Stimulated activated CD4-positive, alpha-beta T cell treated with anti-CD3 and anti-CD28 coated beads, Interleukin-4, amount 100 ng/mL, for 48 hours (primary cell): ENCODE measurements around the gene REEP5.
"Not testable (repeated sequence)": the region's sequence is repeated elsewhere in the genome, so short reads cannot be mapped to it uniquely, and the experiment has no call there.

ENCODE experiments used
- DNase-seq, 2 donors: peaks; one replicate each; pipeline ENCODE4 v3.0.0-alpha.2; 2020; ENCODE audit warnings: low read depth in 2 of 2

The REEP5 gene

DNA sequence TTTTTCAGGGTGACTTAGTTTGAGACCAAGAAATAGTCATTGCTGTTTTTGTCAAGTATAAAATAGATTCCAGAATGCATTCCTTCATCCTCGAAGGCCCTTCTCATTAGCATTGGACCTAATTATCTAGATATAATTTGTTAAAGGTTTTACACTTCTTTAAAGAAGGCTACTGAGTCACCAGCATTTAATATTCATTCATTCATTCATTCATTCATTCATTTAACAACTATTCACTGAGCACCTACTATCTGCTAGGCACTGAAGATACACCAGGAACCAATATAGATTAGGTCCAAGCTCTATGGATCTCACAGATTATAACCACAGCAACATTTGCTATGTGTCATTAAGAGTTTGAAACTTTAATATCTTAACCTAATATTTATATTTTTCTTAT is 11.1 kb upstream of the REEP5 start:
- no peak for DNase-seq

DNA sequence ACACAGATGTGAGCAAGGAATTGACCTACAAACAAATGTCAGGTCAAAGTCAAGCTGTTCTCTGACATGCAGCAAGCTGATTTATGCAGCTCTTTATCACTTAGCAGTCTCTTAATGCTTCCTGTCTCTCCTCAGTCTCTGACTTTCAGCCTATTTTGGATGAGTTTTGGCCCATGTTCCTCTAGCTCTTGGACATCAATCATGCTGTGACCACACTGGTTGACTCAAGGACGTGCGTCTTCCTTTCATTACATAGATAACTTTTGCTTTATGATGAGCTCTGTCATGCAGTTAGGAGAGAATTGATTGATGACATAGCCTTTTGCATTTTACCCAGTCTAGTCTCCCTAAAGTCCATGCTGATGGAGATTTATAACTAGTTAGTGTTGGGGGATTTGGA is 9.4 kb upstream of the REEP5 start:
- DNase-seq = no peak

DNA sequence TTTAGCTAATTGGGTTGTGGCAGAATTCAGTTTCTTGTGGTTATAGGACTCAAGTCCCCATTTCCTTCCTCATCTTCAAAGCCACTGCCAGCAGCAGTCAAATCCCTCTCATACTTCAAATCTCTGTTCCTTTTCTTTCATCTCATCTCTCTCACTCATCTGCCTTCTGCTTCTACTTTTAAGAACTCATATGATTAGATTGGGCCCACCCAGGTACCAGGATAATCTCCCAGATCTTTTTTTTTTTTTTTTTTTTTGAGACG is 8.0 kb upstream of the REEP5 start:
- DNase-seq = no peak

DNA sequence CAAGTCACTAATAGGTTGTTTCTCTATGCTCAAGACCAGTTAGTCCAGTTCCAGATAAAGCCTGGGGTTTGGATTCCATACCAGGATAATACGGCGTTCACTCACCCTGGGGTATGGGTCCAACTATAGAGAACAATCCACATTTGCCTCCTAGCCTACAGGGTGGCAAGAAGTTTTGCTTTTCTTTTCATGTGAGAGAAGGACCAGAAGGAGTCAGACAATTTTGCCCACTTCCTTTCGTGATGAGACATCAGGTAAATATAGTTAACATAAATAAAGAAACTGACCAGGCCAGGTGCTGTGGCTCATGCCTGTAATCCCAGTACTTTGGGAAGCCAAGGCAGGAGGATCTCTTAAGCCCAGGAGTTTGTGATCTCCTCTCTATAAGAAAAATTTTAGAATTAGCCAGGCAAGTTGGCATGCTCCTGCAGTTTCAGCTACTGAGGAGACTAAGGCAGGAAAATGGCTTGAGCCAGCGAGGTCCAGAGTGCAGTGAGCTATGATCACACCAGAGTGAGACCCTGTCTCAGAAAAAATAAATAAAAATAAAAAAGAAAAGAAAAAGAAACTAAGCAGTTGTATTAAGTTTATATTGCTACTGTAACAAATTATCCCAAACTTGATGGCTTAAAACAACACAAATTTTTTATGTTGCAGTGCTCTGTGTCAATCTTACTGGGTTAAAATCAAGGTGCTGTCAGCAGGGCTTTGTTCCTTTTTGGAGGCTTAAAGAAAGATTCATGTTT is 7.5 kb upstream of the REEP5 start:
- no peak for DNase-seq

DNA sequence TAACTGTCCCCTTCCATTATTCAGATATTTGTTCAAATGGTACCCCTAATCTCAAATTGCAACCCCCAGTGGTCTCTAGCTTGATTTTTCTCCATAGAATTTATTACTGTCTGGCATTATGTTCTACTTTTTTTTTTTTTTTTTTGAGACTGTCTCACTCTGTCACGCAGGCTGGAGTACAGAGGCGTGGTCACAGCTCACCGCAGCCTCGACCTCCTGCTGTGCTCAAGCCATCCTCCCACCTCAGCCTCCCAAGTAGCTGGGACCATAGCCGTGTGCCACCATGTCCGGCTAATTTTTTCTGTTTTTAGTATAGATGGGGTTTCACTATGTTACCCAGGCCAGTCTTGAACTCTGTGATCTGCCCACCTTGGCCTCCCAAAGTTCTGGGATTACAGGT is 2.0 kb upstream of the REEP5 start:
- DNase-seq = no peak

DNA sequence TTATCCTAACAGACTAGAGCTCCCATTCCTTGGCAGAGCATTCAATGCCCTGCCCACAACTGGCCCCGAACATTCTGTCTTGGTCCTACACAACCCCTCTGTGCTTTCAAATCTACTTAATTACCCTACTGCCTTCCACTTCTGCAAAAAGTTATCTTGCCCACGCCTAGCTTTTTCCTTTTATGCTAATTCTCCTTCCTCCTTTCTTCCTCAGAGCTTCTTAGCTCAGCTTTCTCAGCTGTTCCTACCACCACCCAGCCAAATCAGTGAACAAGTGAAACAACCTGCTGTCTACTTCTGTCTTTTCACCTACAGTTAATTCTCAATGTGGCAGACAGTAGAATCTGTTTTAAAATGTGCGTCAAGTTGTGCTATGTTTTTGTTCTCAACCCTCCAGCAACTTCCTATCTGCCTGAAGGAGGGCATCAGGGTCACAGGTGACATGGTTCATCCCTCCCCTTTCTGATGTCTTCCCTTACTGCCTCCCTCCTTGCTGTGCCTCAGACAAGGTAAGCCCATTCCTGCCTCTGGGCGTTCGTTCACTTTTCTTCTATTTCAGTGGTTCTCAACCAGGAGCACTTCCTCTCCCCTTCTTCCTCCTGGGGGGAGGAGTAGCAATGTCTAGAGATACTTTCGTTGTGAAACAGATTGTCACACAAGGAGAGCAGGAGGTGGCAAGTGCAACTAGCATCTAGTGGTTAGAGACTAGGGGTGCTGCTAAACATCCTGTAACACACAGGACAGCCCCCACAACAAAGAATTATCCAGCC is 1.3 kb upstream of the REEP5 start:
- DNase-seq = no peak

DNA sequence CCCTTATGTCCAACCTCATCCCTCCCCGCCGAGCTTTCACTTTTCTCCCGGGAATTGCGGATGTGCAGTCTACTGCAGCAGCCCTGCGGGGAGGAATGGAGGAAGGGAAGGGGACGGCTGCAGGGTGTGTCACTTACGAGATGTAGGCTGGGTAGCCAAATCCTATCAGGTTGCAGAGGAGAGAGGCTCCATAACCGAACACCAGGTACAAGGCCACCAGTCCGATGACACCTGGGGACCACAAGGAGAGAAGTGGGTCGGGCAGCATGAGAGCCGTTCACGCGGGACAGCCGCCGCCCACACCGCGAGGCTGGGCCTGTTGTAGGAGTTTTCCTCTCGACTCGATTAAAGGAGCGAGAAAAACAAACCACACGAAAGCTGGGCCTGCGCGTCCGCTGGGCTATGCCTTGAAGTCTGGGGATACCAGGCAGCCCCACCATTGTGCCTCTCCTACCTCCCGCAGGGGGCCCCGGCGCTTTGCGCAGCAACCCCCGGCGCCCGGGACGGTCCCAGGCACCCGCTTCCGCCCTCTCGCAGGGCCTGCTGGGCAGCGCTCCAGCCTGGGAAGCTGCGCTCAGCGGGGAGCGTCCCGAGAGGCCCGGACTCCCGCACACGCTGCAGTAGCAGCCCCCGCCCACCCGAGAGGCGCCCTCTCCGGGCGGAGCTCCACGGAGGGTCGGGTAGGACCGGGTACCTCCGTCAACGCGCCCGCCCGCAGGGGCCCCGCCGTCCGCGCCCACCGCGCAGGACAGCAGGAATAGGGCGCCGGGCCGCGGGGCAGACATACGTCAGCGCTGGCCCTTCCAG is 798 bp downstream of the REEP5 start:
- peak; percentile 43 to 44 for DNase-seq

DNA sequence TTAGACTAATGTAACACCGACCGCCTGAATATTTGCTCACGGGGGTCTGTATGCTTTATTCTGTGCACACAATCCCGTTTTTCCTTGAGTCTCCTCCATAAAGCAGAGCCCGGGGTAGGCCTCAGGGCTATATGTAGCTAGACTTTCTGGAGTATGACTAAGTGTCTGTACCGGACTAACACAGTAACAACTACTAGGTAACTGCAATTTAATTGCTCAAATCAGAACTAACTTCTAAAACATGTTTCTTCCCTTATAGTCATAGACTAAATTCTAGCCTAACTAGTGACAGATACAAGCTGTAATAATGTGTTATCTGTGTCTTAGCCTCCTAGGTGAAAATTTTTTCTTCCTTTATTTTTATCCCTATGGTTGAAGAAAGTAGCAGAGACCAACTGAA is 2.1 kb downstream of the REEP5 start:
- DNase-seq = no peak

DNA sequence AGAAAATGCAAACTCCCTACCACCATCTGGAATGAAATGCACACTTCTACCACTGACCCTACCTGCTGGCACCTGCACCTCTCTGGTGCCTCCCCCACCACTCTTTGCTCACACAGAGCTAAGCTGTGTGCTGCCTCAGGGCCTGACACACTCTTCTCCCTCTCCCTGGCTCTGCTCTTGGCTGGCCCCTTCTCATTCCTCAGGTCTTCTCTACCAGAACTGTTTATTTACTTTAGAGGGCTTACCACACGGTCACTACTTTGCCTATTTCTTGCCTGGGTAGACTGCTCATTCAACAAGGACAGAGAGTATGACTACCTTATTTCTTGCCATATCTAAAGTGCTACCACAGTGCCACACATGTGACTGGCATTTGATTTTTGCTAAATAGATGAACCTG is 3.3 kb downstream of the REEP5 start:
- DNase-seq = no peak

DNA sequence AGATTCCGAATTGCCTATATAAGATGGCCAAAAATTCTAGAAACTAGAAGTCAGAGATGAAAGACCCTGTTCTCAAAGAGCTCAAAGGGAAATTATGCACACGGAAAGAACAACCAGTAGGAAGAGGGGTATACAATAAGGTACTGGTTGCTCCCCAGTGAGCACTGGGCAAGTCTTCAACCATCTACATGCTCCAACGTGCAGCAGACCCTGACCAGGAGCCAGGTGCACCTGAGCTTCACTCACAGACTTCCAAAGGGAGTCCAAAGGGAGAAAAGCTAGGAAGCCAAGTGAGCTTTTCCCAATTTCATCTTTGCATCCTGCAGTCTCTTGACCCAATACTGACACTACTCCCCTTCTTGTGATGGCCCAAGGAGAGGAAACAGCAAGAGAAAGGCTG is 3.9 kb downstream of the REEP5 start:
- no peak for DNase-seq

DNA sequence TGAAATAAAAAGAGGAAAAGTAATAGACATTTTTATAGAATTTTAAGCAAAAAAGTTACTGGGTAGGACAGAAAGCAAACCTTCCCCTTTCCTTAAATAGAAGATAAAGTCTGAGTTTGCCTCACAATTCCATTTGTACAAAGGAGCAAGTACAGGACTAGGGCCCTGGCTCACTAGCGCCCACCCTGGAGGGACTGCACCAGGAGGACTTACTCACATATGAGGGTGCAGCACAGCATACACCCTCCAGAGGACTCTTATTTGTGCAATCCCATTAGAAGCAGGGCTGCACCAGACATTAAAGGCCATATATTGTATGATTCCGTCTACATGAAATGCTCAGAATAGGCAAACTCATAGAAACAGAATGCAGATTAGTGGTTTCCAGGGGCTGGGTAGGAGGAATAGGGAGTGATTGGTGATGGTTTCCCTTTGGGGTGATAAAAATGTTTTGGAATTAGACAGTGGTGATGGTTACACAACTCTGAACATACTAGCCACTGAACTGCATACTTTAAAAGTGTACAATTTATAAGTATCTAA is 4.5 kb downstream of the REEP5 start:
- peak in 1 of 2 donors; percentile 15 for DNase-seq

DNA sequence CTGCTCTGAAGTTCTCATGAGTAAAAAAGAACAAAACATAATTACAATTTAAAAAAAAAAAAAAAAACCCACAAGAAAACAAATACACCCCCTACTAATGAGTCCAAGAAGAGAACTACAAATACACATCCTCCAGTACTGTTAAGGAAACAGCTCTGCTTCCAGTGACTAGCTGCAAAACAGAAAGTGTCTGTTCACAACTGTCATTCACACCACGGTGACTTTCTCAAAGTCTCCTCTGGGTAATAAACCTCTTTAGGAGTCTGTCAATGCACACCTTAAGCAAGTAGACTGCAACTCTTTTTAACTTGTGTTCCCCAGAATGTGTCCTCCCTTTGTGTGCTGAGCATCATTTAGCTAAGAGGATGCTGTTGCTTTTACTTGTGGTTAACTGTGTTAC is 6.2 kb downstream of the REEP5 start:
- DNase-seq = no peak

DNA sequence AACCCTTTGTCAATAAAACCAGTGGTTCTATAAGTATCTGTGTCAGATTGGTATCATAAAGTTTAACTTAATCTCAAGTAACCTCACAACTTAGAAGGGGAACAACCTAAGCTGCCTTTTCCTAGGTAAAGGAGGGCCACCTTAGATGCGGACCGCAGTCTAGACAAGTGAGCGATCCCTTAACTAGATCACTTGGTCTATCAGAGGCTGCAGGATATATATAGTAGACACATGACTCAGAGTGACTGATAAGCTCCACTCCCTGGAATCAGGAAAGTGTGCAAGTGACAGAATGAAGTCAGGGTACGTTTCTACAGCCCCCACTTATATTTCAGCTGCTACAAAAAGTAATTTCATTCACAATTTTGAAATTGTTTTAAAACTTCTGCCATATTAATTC is 7.4 kb downstream of the REEP5 start:
- no peak for DNase-seq

DNA sequence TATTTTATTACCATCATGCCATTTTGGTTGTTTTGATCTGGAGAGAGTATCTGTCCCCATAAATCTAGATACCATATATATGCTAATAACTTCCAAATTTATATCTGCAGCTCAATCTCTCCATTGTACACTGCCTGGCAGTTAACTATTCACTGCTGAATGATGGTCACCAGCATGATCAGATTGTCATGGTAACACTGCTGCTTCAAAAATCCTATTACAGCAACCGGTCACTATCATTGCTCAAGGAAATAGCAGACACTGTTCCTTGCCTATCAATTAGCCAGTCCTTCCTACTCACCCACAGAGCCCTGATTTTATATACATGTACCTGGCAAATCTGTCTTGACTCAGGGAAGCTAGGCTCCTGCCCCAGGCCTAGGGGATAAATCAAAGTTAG is 11.5 kb downstream of the REEP5 start:
- DNase-seq = no peak

DNA sequence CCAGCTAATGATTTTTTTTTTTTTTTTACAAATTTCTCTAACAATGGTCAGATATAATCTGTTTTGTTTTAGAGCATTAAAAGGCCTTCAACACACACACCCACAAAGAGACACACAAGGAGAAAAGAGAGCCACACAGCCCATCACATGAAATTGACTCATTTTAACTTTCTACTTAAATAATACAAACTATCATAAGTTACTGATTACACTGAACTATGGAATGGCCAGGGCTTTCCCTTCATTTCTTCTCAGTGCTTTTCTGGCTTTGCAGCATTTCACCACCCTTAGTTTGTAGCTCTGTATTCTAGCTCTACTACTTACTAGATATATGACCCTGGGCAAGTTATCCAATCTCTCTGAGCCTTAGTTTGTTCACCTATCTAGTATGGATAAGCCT is 13.2 kb downstream of the REEP5 start:
- no peak for DNase-seq

DNA sequence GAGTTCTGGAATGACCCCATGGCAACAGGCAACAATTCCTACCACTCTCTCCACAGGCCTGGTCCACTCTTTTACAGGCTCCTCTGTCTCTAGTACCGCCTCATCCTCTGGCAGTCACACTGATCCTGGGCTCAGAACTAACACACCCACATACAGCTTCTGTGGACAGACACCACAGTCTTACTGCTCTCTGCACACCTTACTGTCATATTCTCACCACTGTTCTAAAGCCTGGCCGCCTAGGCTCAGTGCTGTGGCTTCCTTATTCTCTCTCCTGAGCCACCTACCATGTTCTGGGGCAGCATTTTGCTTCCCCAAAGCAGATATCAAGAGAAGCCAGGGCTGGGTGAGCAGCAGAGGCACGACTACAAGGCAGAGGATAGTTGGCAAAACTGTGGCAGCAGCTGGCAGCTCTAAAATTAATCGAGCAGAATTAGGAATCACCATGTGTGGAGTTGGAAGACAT is 14.8 kb downstream of the REEP5 start:
- no peak for DNase-seq

DNA sequence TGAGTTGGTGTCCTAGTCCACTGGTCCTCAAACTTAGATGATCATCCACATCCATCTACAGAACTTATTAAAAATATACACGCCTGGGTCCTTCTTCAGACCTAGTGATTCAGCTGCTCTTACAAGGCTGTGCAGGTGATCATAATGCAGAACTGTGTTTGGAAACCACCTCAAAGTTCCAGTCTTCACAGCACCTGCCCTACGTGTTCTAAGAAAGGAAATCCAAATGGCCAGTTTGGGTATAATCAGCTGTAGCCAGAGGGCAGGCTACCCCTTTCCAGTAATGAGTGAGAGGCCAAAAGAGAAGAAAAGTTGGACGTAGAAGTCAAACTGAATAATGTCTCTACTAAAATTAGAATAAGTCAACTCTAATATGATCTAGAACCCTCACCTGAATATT is 15.4 kb downstream of the REEP5 start:
- DNase-seq = no peak

DNA sequence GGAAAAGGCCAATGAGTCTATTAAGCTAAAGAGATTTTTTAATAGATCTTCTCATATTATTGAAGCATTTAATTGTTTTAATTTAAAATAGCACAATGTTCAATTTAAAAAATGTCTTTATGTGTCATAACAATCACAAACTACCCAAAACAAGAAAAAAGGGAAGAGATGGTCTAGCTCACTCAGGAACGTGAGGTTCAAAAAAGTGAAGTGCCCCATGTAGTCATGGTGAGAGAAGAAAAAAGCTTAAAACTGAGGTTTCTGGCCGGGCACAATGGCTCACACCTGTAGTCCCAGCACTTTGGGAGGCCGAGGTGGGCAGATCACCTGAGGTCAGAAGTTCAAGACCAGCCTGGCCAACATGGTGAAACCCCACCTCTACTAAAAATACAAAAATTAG is 17.0 kb downstream of the REEP5 start:
- DNase-seq = not testable (repeated sequence)

DNA sequence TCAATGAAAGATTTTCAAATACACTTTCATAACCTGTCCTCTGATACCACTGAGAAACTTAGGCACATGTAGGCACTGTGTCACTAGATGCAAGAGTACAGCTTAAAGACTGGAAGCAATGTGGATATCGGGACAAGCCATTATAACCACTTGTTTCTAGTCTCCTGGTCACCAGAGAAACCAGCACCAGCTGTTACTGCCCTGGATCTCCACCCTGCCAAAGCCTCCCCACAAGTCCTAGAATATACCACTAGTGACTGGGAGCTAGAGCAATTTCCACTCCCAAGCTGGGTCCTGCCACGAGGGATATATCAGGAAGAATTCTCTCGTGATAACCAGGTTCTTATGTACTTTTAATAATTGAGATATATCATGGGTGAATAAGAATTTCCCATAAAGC is 19.5 kb downstream of the REEP5 start:
- DNase-seq = no peak

DNA sequence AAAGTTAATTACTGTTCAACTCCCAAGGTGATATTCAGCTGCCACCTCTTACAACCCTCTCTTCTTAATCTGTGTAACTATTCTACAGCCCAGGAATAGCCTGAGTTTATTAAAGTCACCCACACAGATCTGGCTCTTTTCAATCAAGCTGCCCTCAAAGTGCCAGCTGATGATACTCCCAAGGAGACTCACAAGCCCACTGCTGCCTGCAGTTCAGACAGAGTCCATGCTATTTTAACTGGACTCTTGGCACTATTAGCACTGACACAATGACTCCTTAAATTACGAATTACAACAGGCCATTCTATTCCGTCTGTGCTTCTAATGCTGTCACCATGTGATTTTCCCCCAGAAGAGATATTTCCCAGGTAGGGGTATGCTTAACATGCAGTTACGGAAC is 26.3 kb downstream of the REEP5 start:
- no peak for DNase-seq

DNA sequence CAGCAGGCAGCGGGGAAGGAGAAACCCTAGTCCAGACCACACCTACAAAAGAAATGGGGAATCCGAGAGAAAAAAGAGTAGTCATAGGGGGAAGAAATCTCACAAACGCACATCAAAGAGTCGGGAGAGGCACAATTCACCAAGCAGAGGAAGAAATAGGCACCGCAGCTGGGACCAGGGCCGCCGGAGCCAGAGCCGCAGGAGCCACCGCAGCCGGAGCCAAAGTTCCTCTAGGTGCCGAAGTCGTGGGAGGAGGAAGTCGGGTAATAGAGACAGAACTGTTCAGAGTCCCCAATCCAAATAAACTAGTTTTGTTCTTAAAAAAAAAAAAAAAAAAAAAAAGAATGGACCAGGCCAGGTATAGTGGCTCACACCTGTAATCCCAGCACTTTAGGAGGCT is 29.3 kb downstream of the REEP5 start:
- DNase-seq = no peak

DNA sequence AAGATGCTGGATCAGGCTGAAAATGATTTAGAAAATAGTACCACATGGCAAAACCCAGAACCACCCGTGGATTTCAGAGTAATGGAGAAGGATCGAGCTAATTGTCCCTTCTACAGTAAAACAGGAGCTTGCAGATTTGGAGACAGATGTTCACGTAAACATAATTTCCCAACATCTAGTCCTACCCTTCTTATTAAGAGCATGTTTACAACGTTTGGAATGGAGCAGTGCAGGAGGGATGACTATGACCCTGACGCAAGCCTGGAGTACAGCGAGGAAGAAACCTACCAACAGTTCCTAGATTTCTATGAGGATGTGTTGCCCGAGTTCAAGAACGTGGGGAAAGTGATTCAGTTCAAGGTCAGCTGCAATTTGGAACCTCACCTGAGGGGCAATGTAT is 30.0 kb downstream of the REEP5 start:
- DNase-seq = not testable (repeated sequence)

DNA sequence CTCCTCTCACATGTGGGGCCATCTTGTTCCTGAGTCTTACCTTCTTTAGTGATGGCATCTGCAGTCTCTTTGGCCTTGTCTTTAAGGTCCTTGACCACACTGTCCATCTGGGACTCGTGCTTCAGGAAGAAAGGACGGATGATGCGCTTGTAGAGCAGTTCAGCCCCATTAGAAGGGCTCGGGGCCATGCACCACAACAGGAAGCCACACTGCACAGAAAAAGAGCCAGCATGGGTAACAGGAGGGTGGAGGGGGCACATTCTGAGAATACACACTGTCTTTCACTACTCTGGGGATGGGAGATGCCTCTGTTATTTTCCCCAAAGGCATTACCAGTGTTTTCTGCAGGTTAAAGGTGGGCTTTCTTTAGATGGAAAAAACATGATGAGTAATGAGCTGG is 35.1 kb downstream of the REEP5 start:
- DNase-seq = no peak
